GM12878 (cell line): ENCODE results near the gene SAC3D1.
"Not testable (repeated sequence)": the region's sequence is repeated elsewhere in the genome, so short reads cannot be mapped to it uniquely, and the experiment has no call there.

Experiments used
- CHD4 ChIP-seq: fragments of 200-600 bp; sonication (generic); IDR thresholded peaks from 2 replicates; pipeline ENCODE4 v1.6.1; 2016; ENCODE audit warnings: mild to moderate bottlenecking
- EP300 ChIP-seq, 2 experiments: fragments of 150-350 bp in 1 of 2; IDR thresholded peaks; 2 replicates each; pipeline ENCODE4 v1.6.1; 2011 to 2012; ENCODE audit warnings: low read depth in 2 of 2, low read length in 2 of 2, borderline replicate concordance in 1 of 2, improper control_type of control experiment in 1 of 2, inconsistent platforms in 1 of 2; ENCODE audit not compliant: control insufficient read depth in 1 of 2
- ESRRA ChIP-seq: IDR thresholded peaks from 2 replicates; pipeline ENCODE4 v1.6.1; 2012; ENCODE audit warnings: mild to moderate bottlenecking, low read length, improper control_type of control experiment
- TARDBP ChIP-seq: IDR thresholded peaks from 2 replicates; pipeline ENCODE4 v1.6.1; 2016; ENCODE audit warnings: borderline replicate concordance
- ZBTB40 ChIP-seq: fragments of 450-650 bp; IDR thresholded peaks from 2 replicates; pipeline ENCODE4 v1.6.1; 2016; ENCODE audit warnings: mild to moderate bottlenecking, moderate library complexity, borderline replicate concordance

GRCh38 chr11:65023502-65023901 lies 17.5 kb upstream of the SAC3D1 start:
- TF ChIP-seq ESRRA; EP300 (IDR thresholded peaks at IDR 0.05; ENCODE audit: borderline replicate concordance in 1 of 2, control insufficient read depth in 1 of 2, low read depth in 2 of 2, low read length in 2 of 2); TARDBP; ZBTB40; CHD4: not testable (repeated sequence)
